Uterus (tissue), 4 donors: ENCODE measurements around the gene SUFU. TPM values are rescaled to one million over a fixed set of nuclear protein-coding genes. Genes with fewer than 3 reads are reported as not detected.
A peak's percentile ranks its signal among the peaks of the same experiment; 100 is the strongest.

Experiments used
- DNase-seq, 2 donors: peaks; one replicate each; pipeline ENCODE4 v3.0.0-alpha.2; 2019 to 2020
- H3K27ac ChIP-seq, 2 donors: fragments of 200-600 bp; sonication (generic); 1 replicate in 1 of 2; 2 replicates in 1 of 2; pipeline ENCODE4 v1.5.1; 2016 to 2018
- H3K27me3 ChIP-seq, 2 donors: fragments of 200-600 bp; sonication (generic); one replicate each; pipeline ENCODE4 v1.5.1; 2018 to 2019; ENCODE audit warnings: control low read depth in 1 of 2
- H3K36me3 ChIP-seq, 2 donors: fragments of 200-600 bp; sonication (generic); one replicate each; pipeline ENCODE4 v1.5.1; 2019; ENCODE audit warnings: control low read depth in 1 of 2
- H3K4me1 ChIP-seq, 2 donors: fragments of 200-600 bp; sonication (generic); one replicate each; pipeline ENCODE4 v1.5.1; 2018 to 2019; ENCODE audit warnings: control low read depth in 1 of 2
- H3K4me3 ChIP-seq, 2 donors: fragments of 200-600 bp; sonication (generic); 1 replicate in 1 of 2; 2 replicates in 1 of 2; pipeline ENCODE4 v1.5.1; 2018 to 2019; ENCODE audit warnings: mild to moderate bottlenecking in 1 of 2
- H3K9me3 ChIP-seq, 2 donors: fragments of 200-600 bp; sonication (generic); one replicate each; pipeline ENCODE4 v1.5.1; 2019; ENCODE audit warnings: control low read depth in 1 of 2
- POLR2A ChIP-seq, 2 donors: fragments of 450-650 bp; IDR thresholded peaks; one replicate each; pipeline ENCODE4 v1.6.1; 2016; ENCODE audit warnings: antibody characterized with exemption in 2 of 2, mild to moderate bottlenecking in 1 of 2, moderate library complexity in 1 of 2
- intact Hi-C: fragments of 100-400 bp; cut with DNase I; formaldehyde crosslinking; loops from one replicate; pipeline ENCODE4 v1.15.1; 2023; ENCODE audit warnings: low total_unique reads
- total RNA-seq, 4 donors: library from RNA; depleted of rRNA in 3 of 4; stranded (reverse); fragments of >200 nt in 3 of 4; gene quantifications; one replicate each; pipeline versions ENCODE4 v1.1.0 to v1.2.4, GENCODE V29; 2014 to 2023
- TF ChIP-seq, protein P1 (sequence below), 4 experiments: fragments of 200-600 bp in 2 of 4; fragments of 450-650 bp in 2 of 4; sonication (generic) in 2 of 4; IDR thresholded peaks; one replicate each; pipeline ENCODE4 v1.5.1; 2016 to 2019; ENCODE audit warnings: antibody characterized with exemption in 4 of 4, mild to moderate bottlenecking in 2 of 4, moderate library complexity in 1 of 4
- donor health status: DM: yes; HTN: yes; CAD: no.

The SUFU gene
- total RNA-seq, 4 donors from 2014 or later: 2.8 to 20.7 (median 12.3) TPM

DNA sequence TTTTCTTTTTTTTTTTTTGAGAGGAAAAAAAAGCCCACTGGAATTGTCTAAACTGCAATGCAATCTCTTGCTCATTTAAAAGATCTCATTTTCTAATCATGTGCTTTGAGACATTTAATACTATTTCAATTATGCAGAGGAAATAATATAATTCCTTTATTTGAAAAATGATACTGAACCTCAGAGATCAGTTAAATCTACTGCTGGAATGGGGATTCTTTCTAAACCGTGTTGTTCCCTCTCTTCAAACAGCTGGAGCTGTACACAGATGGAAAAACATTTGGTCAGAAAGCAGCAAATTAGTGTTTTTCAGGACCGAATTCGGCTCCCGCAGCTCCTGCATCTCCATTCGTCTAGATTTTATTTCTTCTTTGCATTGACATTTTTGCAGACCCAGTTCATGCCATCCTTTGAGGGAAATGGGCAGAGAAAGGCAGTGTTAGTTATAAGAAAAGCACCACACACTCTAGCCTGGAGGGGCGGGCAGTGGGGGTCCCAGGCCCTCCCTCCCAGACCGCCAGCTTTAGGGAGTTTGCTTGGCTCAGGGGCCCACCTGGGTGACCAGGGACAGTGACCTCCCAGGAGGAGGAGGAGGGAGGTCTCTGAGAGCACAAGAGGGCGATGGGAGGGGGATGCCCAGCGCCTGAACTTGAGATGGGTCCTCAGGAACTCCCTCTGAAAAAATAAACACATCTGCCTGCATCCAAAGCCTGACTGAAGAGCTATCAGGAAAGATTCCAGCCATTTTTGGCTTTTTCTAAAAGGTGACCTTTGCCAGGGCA is 173.0 kb downstream of the SUFU start:
- Histone ChIP-seq H3K4me3 (no peak overlapping the region), H3K36me3 (no peaks in the 10 kb centered on the region), H3K9me3 (no peaks in the 10 kb centered on the region), H3K27ac (peak overlapping the region; percentile 67 to 87), H3K27me3 (no peaks in the 10 kb centered on the region), H3K4me1 (peaks cover 15 to 26% of the 10 kb centered on the region in 2 donors)
- intact Hi-C loops: no loop called here
- TF ChIP-seq POLR2A (IDR thresholded peaks at IDR 0.05): no peak
- TF ChIP-seq, protein P1, sequence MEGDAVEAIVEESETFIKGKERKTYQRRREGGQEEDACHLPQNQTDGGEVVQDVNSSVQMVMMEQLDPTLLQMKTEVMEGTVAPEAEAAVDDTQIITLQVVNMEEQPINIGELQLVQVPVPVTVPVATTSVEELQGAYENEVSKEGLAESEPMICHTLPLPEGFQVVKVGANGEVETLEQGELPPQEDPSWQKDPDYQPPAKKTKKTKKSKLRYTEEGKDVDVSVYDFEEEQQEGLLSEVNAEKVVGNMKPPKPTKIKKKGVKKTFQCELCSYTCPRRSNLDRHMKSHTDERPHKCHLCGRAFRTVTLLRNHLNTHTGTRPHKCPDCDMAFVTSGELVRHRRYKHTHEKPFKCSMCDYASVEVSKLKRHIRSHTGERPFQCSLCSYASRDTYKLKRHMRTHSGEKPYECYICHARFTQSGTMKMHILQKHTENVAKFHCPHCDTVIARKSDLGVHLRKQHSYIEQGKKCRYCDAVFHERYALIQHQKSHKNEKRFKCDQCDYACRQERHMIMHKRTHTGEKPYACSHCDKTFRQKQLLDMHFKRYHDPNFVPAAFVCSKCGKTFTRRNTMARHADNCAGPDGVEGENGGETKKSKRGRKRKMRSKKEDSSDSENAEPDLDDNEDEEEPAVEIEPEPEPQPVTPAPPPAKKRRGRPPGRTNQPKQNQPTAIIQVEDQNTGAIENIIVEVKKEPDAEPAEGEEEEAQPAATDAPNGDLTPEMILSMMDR (IDR thresholded peaks at IDR 0.05): no peak
- DNase-seq: no peak

DNA sequence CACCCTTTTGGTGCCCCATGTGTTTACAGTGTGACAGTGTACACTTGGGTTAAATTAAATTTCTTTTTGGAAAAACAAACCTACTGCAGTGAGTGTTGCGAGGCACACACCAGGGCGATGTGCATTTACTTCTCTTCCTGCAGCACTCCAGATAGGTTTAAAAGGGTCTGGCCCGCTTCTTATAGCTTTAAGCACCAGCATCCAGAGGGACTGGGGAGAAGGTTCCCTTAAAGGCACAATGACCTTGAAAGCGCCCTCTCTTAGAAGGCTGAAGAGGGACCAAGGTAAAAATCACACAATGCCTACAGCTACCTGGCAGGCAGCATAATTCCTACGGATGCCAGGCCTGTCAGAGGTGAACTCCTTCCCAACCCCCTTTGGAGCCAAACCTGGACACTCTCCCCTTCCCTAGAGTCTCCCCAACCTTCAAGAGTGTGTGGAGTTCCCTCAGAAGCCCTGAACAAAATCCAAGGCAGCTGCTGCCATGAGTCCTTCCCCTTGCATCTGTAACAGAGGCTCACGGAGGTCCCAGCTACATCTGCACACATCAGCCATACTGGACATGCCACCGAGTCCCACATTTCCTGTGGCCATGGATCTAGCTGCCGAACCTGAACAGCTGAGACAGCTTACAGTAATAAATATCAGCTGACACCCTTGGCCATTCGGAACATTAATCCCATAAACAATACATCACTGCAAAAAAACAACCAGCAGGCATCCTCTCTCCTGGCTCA is 173.7 kb downstream of the SUFU start:
- H3K9me3 ChIP-seq: no peaks in the 10 kb centered on the region
- peak overlapping the region; percentile 67 to 87 for H3K27ac ChIP-seq
- no peak for DNase-seq
- H3K4me1 ChIP-seq: peaks cover 15 to 26% of the 10 kb centered on the region in 2 donors
- H3K36me3 ChIP-seq: no peaks in the 10 kb centered on the region
- TF ChIP-seq, protein P1 (IDR thresholded peaks at IDR 0.05): no peak
- TF ChIP-seq POLR2A (IDR thresholded peaks at IDR 0.05): no peak
- H3K27me3 ChIP-seq: no peaks in the 10 kb centered on the region
- intact Hi-C loops: no loop called here
- no peak overlapping the region for H3K4me3 ChIP-seq

DNA sequence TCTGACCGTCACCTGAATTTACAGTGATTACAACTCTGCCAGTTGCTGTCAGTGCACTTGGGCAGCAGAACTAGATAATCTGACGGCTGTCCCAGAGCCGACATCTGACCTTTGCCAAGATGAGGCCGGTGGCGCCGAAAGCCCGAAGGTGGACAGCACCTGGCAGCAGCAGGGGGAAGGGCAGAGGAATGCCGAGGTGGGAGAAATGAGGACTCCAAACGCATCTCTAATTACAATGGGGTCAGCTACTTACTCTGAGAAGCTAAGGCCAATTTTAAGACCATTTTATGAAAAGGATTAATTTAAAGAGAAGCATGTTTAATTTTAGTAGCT is 174.3 kb downstream of the SUFU start:
- H3K27ac ChIP-seq: peak overlapping the region; percentile 67 to 87
- DNase-seq: no peak
- no peaks in the 10 kb centered on the region for H3K36me3 ChIP-seq
- no peak overlapping the region for H3K4me3 ChIP-seq
- intact Hi-C loops: no loop called here
- no peaks in the 10 kb centered on the region for H3K27me3 ChIP-seq
- peaks cover 15 to 26% of the 10 kb centered on the region in 2 donors for H3K4me1 ChIP-seq
- H3K9me3 ChIP-seq: no peaks in the 10 kb centered on the region
- TF ChIP-seq POLR2A (IDR thresholded peaks at IDR 0.05): no peak
- TF ChIP-seq, protein P1 (IDR thresholded peaks at IDR 0.05): no peak

DNA sequence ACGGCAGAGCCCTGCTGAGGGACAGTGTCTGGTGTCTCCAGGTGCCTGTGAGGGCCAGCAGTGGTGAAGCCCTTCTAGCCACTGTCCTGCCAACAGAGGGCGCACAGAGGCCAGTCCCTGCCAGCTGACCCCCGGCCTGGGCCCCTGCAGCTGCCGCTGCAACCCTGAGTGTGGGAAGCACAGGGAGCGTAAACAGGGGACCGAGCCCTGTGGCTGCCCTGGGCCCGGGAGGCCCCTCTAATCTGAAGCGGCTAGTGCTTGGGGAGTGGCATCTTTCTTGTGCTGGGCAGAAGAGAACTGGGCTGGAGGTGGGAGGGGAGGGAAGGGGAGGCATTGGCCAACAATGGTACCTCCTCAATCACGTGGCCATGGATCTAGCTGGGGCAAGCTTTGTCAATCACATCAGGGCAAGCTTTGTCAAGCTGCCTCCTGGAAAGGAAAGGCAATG is 175.1 kb downstream of the SUFU start:
- intact Hi-C loops: no loop called here
- DNase-seq: peak; percentile 38 to 47
- TF ChIP-seq, protein P1 (IDR thresholded peaks at IDR 0.05): peak; percentile 39 to 61 (median 54)
- no peak for TF ChIP-seq POLR2A (IDR thresholded peaks at IDR 0.05)
- H3K4me1 ChIP-seq: peaks cover 15 to 26% of the 10 kb centered on the region in 2 donors
- no peak overlapping the region for H3K4me3 ChIP-seq
- no peaks in the 10 kb centered on the region for H3K27me3 ChIP-seq
- H3K9me3 ChIP-seq: no peaks in the 10 kb centered on the region
- H3K27ac ChIP-seq: peak overlapping the region; percentile 28 to 87
- H3K36me3 ChIP-seq: no peaks in the 10 kb centered on the region

DNA sequence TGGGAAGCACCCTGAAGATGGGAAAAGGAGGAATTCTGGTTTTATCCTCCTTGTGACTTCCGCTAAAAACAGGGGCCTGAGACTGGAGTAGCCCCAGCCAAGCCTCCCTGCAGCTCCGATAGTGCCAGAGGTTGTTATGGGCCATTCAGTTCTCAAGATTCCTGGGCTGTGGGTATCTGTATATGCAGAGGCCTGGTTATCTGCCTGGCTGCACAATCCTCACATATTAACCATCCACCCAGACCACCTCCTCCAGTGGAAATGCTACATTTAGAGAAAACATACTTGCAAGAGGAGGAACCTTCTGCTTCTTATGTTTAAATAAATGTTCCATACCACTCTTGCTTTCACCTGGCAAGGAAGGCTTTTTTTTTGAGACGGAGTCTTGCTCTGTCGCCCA is 175.8 kb downstream of the SUFU start:
- no peaks in the 10 kb centered on the region for H3K36me3 ChIP-seq
- no peaks in the 10 kb centered on the region for H3K9me3 ChIP-seq
- no peak for DNase-seq
- peak overlapping the region in 1 of 2 donors; percentile 28 for H3K27ac ChIP-seq
- TF ChIP-seq POLR2A (IDR thresholded peaks at IDR 0.05): no peak
- TF ChIP-seq, protein P1 (IDR thresholded peaks at IDR 0.05): no peak
- peaks cover 11 to 21% of the 10 kb centered on the region in 2 donors for H3K4me1 ChIP-seq
- no peaks in the 10 kb centered on the region for H3K27me3 ChIP-seq
- no peak overlapping the region for H3K4me3 ChIP-seq
- intact Hi-C loops: no loop called here
